Thoracic aorta (tissue), 2 donors: ENCODE data around the gene TAF1B. TPM values are rescaled to one million over a fixed set of nuclear protein-coding genes. Genes with fewer than 3 reads are reported as not detected.

ENCODE experiments used
- ATAC-seq: fragments of 150-250 bp; one replicate; pipeline ENCODE4 v1.8.0; 2017; ENCODE audit warnings: low read depth; ENCODE audit not compliant: insufficient number of reproducible peaks, low FRiP score
- DNase-seq: peaks from one replicate; pipeline ENCODE4 v3.0.0-alpha.2; 2020; ENCODE audit warnings: low spot score
- H3K27ac ChIP-seq, 2 donors: fragments of 200-600 bp; sonication (generic); 1 replicate in 1 of 2; 2 replicates in 1 of 2; pipeline ENCODE4 v1.5.1; 2016; ENCODE audit warnings: mild to moderate bottlenecking in 2 of 2, moderate library complexity in 2 of 2
- H3K27me3 ChIP-seq: fragments of 200-600 bp; sonication (generic); replicated peaks from 2 replicates; pipeline ENCODE4 v1.6.0; 2016; ENCODE audit warnings: mild to moderate bottlenecking; ENCODE audit not compliant: insufficient read depth
- H3K36me3 ChIP-seq: fragments of 200-600 bp; sonication (generic); one replicate; pipeline ENCODE4 v1.5.1; 2016
- H3K4me1 ChIP-seq, 2 donors: fragments of 200-600 bp; sonication (generic); 1 replicate in 1 of 2; 2 replicates in 1 of 2; pipeline versions ENCODE4 v1.5.1 to v1.6.0; 2016; ENCODE audit warnings: low read depth in 2 of 2, mild to moderate bottlenecking in 1 of 2; ENCODE audit not compliant: control insufficient read depth in 1 of 2
- H3K4me3 ChIP-seq: fragments of 200-600 bp; sonication (generic); 2 replicates; pipeline ENCODE4 v1.5.1; 2016; ENCODE audit warnings: mild to moderate bottlenecking
- H3K9me3 ChIP-seq: fragments of 200-600 bp; sonication (generic); 2 replicates; pipeline ENCODE4 v1.5.1; 2016
- total RNA-seq, 2 donors: library from RNA; depleted of rRNA; stranded (reverse); fragments of >200 nt; gene quantifications; one replicate each; pipeline versions ENCODE4 v1.1.0 to v1.2.3, GENCODE V29; 2016
- TF ChIP-seq, protein P1 (sequence below): fragments of 200-600 bp; sonication (generic); IDR thresholded peaks from one replicate; pipeline ENCODE4 v1.5.1; 2019; ENCODE audit warnings: antibody characterized with exemption

TAF1B gene
- total RNA-seq, 2 donors from 2014 or later, result 8.3 to 11.2 TPM

DNA sequence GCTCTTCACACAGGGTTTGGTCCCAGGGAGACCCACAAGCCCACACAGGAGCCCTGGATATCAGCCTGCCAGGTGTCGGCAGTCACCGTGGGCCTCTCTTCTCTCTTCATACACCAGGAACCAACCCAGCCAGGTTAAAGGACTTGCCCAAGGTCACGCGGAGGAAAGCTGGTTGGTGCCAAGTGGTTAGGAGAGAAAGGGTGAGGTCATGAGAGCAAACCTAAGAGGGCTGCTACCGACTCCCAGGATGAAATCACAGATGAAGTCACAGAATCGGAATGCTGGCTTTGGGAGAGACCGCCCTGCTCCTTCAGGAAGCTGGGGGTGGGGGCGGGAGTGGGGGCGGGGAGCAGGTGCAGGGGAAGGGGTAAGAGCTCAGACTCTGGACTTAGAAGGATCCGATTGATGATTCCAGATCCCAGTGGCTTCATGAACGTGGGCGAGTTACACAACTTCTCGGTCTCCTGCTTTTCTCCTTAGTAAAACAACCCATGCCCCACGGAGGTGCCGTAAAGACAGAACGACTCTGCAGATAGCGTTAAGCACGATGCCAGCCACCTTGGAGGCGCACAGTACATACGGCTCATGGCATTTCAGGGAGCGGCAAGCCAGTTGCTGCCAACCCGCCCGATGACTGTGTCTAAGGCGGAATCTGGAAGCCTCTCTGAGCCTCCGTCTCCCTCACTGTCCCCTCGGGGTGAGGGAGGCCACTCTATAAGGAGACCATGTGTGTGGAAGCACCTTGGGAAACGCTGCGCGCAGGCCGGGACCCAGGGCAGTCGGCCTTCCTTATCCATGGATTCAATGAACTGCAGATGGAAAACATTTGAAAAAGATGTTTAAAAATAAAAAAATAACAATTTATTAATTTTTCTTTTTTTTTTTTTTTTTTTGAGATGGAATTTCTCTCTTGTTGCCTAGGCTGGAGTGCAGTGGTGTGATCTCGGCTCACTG, 23.0 kb upstream of the TAF1B start:
- no peak for ATAC-seq
- TF ChIP-seq, protein P1, sequence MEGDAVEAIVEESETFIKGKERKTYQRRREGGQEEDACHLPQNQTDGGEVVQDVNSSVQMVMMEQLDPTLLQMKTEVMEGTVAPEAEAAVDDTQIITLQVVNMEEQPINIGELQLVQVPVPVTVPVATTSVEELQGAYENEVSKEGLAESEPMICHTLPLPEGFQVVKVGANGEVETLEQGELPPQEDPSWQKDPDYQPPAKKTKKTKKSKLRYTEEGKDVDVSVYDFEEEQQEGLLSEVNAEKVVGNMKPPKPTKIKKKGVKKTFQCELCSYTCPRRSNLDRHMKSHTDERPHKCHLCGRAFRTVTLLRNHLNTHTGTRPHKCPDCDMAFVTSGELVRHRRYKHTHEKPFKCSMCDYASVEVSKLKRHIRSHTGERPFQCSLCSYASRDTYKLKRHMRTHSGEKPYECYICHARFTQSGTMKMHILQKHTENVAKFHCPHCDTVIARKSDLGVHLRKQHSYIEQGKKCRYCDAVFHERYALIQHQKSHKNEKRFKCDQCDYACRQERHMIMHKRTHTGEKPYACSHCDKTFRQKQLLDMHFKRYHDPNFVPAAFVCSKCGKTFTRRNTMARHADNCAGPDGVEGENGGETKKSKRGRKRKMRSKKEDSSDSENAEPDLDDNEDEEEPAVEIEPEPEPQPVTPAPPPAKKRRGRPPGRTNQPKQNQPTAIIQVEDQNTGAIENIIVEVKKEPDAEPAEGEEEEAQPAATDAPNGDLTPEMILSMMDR, result no peak
- no peaks in the 10 kb centered on the region for H3K36me3 ChIP-seq
- no peaks in the 10 kb centered on the region for H3K4me1 ChIP-seq
- DNase-seq, result no peak
- H3K27ac ChIP-seq, result no peak overlapping the region
- no peaks in the 10 kb centered on the region for H3K9me3 ChIP-seq
- no peak overlapping the region for H3K4me3 ChIP-seq
- no peaks in the 10 kb centered on the region for H3K27me3 ChIP-seq

DNA sequence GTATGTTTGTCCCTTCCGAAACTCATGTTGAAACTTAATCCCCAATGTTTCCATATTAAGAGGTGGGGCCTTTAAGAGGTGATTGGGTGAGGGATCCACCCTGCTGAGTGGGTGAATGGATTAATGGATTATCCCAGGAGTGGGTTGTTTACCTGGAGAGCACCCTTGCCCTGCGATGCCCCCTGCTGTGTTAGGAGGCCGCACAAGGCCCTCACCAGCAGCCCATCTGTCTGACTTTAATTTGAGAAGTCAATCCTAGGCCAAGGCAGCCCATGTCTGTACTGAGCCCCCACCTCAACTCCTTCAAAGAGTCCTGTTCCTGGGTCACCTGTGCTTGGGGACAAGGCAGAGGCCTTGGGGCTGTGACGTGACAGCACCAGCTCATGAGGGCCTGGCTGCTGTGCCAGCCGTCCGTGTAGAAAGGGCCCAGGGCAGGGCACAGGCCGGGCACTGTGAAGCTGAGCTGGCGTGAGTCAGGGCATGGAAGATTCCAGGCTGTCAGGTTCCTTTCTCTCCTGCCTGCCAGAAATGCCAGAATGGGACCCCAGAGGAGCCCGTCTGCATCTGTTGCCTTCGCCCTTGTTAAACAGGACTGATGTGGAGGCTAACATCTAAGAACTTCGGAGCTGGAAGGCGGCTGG, 21.3 kb upstream of the TAF1B start:
- TF ChIP-seq, protein P1, result no peak
- H3K27me3 ChIP-seq, result no peaks in the 10 kb centered on the region
- no peaks in the 10 kb centered on the region for H3K4me1 ChIP-seq
- no peaks in the 10 kb centered on the region for H3K36me3 ChIP-seq
- DNase-seq, result no peak
- no peak for ATAC-seq
- no peak overlapping the region for H3K27ac ChIP-seq
- no peak overlapping the region for H3K4me3 ChIP-seq
- H3K9me3 ChIP-seq, result no peaks in the 10 kb centered on the region

DNA sequence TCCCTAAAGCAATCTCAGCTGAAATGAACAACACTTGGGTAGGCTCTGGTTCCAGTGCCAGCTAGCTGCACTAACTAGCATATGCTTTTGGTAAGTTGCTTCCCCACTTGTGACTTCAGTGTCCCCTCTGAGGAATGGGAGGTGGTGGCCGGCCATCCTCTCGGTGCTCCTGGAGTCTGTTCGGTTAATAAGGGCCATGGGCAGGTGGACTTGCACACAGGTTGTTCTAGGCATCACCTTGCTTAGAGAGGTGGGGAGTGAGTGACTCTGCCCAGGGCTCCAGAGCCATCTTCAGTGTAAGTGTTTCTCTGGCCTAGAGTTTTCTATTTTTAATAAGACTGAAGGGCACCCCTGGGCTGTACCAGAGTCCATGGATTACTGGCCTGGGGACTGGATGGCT, 18.8 kb upstream of the TAF1B start:
- H3K27ac ChIP-seq, result no peak overlapping the region
- H3K9me3 ChIP-seq, result no peaks in the 10 kb centered on the region
- no peaks in the 10 kb centered on the region for H3K4me1 ChIP-seq
- TF ChIP-seq, protein P1, result no peak
- DNase-seq, result no peak
- H3K36me3 ChIP-seq, result no peaks in the 10 kb centered on the region
- no peaks in the 10 kb centered on the region for H3K27me3 ChIP-seq
- no peak for ATAC-seq
- H3K4me3 ChIP-seq, result no peak overlapping the region

DNA sequence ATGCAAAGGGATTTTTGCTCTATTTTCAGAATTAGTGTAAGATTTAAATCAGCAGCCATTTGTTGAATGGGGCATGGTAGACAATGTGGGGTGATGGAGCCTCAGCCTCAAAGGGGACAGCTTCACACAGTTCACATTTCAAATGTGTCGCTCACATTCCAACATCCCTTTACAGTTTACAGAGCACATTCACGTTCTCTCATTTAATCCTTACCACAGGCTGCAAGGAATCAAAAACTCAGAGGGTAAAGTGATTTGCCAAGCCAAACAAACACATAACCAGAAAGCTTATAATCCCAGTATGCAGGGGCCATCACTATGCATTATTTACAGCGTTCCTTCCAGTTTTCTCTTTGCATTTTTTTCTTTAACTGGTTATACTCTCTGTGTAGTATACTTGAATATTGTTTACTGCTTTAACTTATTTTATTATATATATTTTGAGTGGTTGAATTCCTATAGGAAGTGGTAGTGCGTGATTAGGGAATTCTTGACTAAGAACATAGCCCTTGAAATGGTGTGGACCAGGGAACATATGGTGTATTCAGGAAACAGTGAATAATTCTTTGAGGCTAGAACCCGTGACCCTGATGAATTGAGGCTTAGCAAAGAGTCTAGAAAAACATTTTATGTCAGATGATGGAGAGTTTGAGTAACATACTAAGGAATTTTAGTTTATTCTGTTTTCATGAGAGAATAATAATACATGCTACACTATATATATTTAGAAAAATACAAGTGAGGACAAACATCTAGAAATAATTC, 18.1 kb upstream of the TAF1B start:
- Histone ChIP-seq H3K36me3 (no peaks in the 10 kb centered on the region), H3K27ac (no peak overlapping the region), H3K27me3 (no peaks in the 10 kb centered on the region), H3K4me3 (no peak overlapping the region), H3K4me1 (no peaks in the 10 kb centered on the region), H3K9me3 (no peaks in the 10 kb centered on the region)
- DNase-seq (no peak), ATAC-seq (no peak)
- TF ChIP-seq, protein P1, result no peak

DNA sequence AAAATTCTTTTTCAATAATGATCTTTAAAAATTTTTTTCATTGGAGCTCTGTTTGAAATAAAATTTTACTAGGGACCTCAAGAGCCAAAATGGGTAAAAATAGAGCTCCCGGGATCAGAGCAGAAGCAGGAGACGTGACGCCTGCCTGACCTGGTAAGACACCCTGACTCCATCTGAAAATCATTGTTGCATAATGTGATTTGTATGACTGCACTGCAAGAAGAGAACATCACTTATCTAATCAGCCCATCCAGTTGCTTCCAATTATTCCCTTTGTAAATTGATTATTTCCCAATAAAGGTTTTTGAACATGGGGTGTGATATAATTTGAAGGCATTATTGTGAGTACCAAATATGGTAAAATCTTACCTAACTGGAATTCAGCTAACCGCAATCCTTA, 17.1 kb upstream of the TAF1B start:
- no peak for ATAC-seq
- DNase-seq, result no peak
- Histone ChIP-seq H3K4me3 (no peak overlapping the region), H3K27ac (no peak overlapping the region), H3K36me3 (no peaks in the 10 kb centered on the region), H3K27me3 (no peaks in the 10 kb centered on the region), H3K9me3 (no peaks in the 10 kb centered on the region), H3K4me1 (no peaks in the 10 kb centered on the region)
- TF ChIP-seq, protein P1, result no peak
